ENCODE measurements around the gene ANKIB1. TPM values are rescaled to one million over a fixed set of nuclear protein-coding genes. Genes with fewer than 3 reads are reported as not detected.

ANKIB1 gene
- total RNA-seq, 1 donor from 2014 or later: 43.7 TPM

GRCh38 chr7:92266415-92267241 lies 20.9 kb downstream of the ANKIB1 start:
- DNase-seq: peak; percentile 8

DNA sequence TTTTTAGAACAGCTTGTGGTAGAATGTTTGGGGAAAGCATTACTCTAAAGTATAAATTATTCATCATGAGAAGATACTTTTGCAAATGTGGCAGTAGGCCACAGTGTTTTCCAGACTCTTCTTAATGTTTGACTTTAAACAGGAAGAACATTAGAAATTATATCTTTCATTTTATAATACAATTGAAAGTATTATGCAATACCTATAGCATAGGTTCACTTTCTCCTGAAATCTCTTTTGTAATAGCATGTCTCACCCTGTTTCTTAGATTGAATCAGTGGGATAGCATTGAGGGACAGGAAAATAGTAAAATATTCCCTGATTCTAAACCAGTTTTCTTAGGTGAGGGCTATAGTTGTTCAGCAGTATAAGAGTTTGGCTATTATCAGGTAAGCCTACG lies 23.1 kb downstream of the ANKIB1 start:
- no peak for DNase-seq

DNA sequence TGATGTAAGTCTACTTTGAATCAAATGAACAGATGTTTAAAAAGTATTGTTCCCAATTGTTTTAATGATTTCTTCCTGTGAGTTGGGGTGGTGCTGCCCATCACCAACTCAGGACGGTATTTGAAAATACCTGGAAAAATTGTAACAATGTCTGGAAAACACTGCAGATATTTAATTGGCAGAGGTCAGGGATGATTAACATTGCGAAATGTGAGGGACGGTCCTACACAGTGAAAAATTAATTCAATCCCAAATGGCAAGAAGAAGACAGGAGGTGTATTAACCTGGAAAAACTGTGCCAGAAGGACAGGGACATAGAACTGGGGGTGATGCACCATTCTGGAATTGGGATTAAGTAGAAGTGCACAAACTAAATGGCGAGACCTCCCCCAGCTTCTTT lies 29.6 kb downstream of the ANKIB1 start:
- DNase-seq: no peak

DNA sequence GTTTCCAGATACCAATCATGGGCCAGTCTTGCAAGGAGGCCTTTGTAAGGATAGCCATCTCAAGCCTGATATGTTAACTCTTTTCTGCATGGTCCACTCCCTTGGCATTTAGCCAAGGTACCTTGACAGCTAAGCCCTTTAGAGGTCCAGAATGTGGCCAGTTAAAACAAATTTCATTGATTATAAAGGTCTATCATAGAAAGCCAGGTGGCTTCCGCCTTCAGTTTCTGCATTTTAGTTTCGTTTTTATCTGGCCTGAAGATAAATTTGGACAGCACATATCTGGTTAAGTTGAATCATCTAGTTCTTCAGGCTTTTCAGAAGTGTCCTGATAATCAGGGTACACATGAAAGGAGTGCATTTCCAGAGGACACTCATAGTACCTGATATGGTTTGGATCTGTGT lies 30.7 kb downstream of the ANKIB1 start:
- no peak for DNase-seq

- DNase-seq: no peak
Observed at GRCh38 chr7:92279396-92280031, 33.7 kb downstream of the ANKIB1 start.

- DNase-seq: no peak
Observed at GRCh38 chr7:92281031-92281430, 35.3 kb downstream of the ANKIB1 start.

DNA sequence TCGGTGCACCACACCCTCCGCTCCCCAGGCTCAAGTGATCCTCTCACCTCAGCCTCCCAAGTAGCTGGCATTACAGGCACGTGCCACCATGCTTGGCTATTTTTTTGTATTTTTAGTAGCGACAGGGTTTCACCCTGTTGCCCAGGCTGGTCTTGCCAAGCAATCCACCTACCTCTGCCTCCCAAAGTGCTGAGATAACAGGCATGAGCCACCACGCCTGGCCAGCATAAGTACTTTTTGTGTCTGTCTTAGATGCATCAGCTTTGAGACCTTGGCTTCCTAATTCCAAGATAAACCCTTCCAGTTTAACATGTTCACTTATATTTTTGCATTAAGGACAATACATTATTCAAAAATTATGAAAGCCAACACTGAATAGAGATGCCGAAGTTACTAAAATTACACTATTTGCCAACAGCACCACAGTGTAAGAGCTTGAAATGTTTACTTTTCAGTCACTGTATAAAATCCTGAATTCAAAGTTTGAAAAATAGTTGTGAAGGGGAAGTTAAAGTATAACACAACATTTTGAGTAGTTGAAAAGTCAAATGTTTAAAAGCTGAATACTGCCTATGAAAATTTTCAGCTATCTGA lies 36.5 kb downstream of the ANKIB1 start:
- no peak for DNase-seq

DNA sequence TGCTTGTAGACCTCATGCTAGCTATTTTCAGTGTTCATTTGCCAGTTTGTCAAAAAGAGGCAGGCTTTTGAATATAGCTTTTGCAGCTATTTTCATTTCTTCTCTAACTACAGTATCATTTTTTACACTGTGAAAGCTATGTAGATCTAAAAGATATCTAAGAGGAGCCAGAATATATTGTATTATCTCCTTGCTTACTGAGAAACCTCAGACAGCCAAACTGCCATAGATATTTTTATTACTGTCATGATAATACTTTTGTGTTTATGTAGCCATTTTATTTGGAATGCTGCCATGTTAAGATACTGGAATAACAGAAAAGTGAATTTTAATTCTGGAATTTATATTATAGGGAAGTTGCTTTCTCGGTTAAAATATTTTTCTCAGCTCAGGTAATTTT lies 37.2 kb downstream of the ANKIB1 start:
- DNase-seq: no peak

- DNase-seq: no peak
Observed at GRCh38 chr7:92289321-92289720, 43.5 kb downstream of the ANKIB1 start.

- no peak for DNase-seq
Observed at GRCh38 chr7:92292981-92293380, 47.2 kb downstream of the ANKIB1 start.

DNA sequence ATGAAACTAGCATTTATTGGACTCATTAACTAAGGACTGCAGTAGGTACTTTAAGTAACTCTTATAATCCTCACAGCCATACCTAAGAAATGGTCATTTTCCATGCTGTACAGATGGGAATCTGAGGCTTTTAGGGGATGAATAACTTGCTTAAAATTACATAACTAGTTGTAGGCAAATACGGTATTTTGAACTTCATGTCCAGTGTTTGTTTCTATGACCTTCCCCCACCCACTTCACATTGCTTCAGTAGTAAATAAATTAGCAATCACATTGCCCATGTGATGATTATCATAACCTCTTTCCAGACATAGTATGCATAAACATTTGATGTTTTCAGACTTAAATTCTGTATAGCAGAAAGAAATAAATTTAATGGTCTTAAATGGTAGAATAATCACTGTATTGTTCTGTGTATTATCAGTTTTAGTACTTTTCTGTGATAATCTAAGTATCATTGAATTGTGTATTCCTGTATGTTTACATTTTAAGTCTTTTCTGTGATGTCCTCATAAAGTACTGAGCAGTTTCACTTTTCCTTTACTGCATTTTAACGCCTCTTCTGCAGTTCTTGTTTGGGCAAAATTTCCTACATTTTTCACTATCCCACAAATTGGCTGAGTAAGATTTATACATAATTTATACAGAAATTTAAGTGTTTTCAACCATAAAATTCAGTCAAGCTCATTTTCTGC lies 48.3 kb downstream of the ANKIB1 start:
- no peak for DNase-seq

DNA sequence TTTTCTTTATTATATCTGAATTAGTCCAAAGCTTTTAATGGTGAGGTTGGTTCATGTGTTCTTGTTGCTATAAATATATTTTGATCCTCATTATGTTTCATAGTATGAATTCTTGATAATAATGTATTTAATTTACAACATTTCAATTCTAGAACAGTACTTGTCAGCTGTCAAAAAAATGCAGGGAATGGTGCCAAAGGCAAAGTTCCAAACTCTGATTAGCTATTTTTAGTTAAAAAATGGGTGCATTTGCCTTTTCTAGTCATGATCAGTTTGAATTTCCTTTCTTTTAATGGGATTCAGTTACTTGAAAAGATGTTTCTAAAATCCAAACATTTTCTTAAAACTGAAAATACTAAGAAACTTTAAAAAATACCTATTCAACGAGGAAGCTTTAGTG lies 49.6 kb downstream of the ANKIB1 start:
- DNase-seq: peak; percentile 5

GRCh38 chr7:92296235-92296634 lies 50.5 kb downstream of the ANKIB1 start:
- no peak for DNase-seq

DNA sequence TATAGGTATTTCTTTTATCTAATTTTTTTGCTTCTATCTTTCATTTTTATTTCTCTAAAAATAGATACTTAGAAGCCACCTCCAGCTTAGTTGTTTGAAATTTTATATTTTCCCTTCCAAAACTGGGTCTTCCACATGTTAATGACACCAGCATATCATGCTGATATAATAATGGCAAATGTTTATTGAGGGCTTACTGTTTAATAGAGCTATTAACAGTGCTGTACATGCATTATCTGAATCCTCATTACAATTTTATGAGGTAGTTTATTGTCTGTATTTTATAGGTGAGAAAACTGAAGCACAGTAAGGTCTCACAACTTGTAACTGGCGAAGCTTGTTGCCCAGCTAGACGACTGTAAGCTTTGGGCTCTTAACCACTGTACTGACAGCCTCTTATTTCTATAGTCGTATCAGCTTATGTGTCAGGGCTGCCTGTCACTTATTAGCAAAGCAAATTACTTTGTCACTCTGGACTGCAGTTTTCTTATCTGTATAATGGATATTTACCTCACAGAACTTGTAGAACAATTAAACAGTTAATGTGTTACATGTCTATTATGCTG lies 51.2 kb downstream of the ANKIB1 start:
- no peak for DNase-seq

DNA sequence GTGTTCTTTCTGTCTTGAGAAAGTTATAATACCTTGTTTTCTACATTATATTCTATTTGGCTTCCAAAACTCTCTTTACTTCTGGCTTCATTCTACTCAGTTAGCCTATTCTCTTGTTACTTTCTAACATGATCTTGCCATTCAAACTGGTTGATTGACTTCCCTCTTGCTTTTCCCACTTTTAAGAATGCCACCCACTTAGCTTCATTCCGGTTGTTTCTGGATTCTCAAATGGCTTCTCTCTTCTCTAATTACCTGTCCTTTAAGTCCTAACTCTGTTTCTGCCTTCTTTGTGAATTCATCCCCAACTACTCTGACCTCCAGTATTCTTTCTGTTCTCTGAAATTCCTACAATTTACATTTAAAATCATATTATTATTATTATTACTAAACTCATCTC lies 52.0 kb downstream of the ANKIB1 start:
- no peak for DNase-seq

DNA sequence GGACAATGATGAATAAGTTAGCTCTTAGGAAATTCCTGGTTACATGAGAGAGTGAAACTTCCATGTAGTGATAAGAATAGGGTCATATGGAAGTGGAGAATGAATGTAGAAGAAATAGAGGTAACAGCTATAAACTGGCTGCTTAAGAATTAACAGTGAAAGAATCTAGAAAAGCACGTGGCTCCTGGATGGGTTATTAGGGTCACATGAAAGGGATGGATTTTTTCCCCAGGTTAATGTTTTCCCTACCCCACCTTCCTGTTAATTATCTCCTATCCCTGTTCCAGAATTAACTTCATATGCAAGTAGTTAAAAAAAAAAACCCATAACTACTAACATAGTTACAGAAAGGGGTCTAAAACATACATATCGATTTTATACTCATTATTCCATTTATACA lies 58.0 kb downstream of the ANKIB1 start:
- DNase-seq: no peak

DNA sequence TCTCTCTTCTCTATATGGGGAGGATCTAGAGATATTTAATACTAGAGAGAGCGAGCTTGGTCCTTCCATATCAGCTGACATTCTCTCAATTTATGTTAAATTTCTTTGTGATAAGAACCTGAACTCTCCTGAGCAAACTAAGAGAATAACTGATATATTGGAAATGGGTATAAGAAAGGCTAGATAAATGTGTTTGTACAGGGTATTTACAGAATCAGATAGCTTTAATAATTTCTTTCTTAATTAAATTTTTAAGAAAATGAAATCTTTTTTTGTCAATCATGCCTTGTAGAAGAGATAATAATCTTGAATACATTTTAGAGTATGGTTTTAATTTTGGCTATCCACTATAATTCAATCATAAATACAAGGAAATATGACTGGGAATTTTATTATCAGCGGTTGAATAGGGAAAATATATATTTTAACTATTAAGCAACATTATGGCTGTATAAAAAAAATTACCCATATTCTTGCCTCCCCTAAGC lies 58.7 kb downstream of the ANKIB1 start:
- no peak for DNase-seq

- no peak for DNase-seq
Observed at GRCh38 chr7:92306153-92306552, 60.4 kb downstream of the ANKIB1 start.

DNA sequence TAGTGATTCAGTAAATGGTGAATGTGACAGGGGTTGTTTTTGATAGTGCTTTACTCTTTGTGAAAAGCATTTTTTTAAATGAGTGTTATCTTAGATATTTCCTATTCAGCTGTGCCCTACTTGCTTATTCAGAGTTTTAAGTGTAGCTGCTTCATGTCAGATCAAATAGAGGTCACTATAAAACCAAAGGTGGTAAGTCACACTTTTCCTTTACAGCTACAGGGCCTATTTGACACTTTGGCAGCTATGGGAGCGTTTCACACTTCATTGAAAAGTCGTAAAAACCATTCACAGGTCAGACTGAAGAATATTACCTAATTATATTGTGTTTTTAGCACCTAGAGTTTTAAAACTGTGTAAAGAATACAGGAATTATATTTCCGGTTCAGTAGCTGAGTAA lies 67.3 kb downstream of the ANKIB1 start:
- peak; percentile 10 for DNase-seq

GRCh38 chr7:92319243-92319642 lies 73.5 kb downstream of the ANKIB1 start:
- no peak for DNase-seq

GRCh38 chr7:92325173-92325572 lies 79.4 kb downstream of the ANKIB1 start:
- DNase-seq: no peak

DNA sequence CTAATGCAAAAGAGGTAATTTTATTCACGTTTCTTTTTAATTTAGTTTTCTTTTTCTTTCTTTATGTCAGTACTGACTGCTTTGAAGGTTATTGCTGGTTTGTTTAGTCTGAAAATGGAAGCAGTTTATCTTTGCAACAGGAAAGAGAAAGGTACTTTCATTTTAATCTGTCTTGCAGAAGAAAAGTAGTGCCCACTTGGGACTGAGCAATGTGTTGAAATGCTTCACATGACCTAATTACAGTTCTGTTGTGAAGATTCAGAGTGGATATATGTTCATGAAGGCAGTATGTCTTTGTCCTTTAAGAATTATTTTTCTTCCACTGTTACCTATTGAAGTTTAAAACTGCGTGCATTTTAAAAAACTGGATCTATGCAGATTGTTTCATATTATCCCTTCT lies 80.1 kb downstream of the ANKIB1 start:
- DNase-seq: no peak
